Activated B cell treated with CpG ODN at 0.5 μM for 24 hours (primary cell): ENCODE data around the gene PSD. TPM values are rescaled to one million over a fixed set of nuclear protein-coding genes. Genes with fewer than 3 reads are reported as not detected.
A peak's percentile ranks its signal among the peaks of the same experiment; 100 is the strongest.

Source experiments
- ATAC-seq: fragments of 200-7000 bp; cut with Tn5 transposase; one replicate; pipeline ENCODE4 v1.10.0; 2021; ENCODE audit warnings: low read depth, mild to moderate bottlenecking, moderate library complexity
- CTCF ChIA-PET: fragments of 350-600 bp; sonication (Branson Sonifier 250); formaldehyde crosslinking; loops from one replicate; lab custom pipeline; 2021; ENCODE audit warnings: antibody characterized with exemption; lab: Charles Lee
- POLR2A ChIA-PET: fragments of 350-600 bp; sonication (Branson Sonifier 250); formaldehyde crosslinking; loops from one replicate; lab custom pipeline; 2021; ENCODE audit warnings: antibody characterized with exemption; lab: Charles Lee
- DNase-seq: peaks from one replicate; pipeline ENCODE4 v3.0.0; 2022
- H3K27ac Mint-ChIP-seq: one replicate; pipeline ENCODE4 v1.8.0; 2020; ENCODE audit warnings: mixed read lengths
- H3K27me3 Mint-ChIP-seq: one replicate; pipeline ENCODE4 v1.8.0; 2021; ENCODE audit warnings: mixed read lengths
- H3K36me3 Mint-ChIP-seq: one replicate; pipeline ENCODE4 v1.8.0; 2021; ENCODE audit warnings: low read depth, mixed read lengths
- H3K4me1 Mint-ChIP-seq: one replicate; pipeline ENCODE4 v1.8.0; 2021; ENCODE audit warnings: mixed read lengths
- H3K4me3 Mint-ChIP-seq: one replicate; pipeline ENCODE4 v1.8.0; 2020; ENCODE audit warnings: mild to moderate bottlenecking, mixed read lengths
- H3K9me3 Mint-ChIP-seq: one replicate; pipeline ENCODE4 v1.8.0; 2020; ENCODE audit warnings: mixed read lengths
- CTCF ChIP-seq: fragments of 200-600 bp; IDR thresholded peaks from one replicate; pipeline ENCODE4 v1.8.0; 2022; ENCODE audit warnings: antibody characterized with exemption, mild to moderate bottlenecking
- intact Hi-C: fragments of 100-400 bp; cut with micrococcal nuclease; formaldehyde crosslinking; loops from one replicate; pipeline ENCODE4 v1.15.1; 2024
- total RNA-seq: library from RNA; stranded (reverse); gene quantifications from 2 replicates; pipeline ENCODE4 v1.2.3, GENCODE V29; 2022

Gene PSD
- total RNA-seq, 1 donor from 2014 or later: 1.5 TPM

GRCh38 chr10:102384606-102385429, 33.8 kb downstream of the PSD start:
- intact Hi-C loops: loop anchor here (1.0 to 2.0 kb wide), 2 partner anchors 8 to 94 kb away; no protein-coding TSS in a partner anchor
- CTCF ChIA-PET: interaction anchor here (0.8 to 3.2 kb wide), 11 partner anchors 9 to 199 kb away, joined by 3 to 21 read pairs (median 7); no protein-coding TSS in a partner anchor
- ATAC-seq: peak; percentile 70
- H3K9me3 Mint-ChIP-seq: no peaks in the 10 kb centered on the region
- peak overlapping the region; percentile 24 for H3K4me3 Mint-ChIP-seq
- TF ChIP-seq CTCF: no peak
- DNase-seq: no peak
- H3K4me1 Mint-ChIP-seq: peaks cover 18% of the 10 kb centered on the region
- peak overlapping the region; percentile 36 for H3K27ac Mint-ChIP-seq
- H3K27me3 Mint-ChIP-seq: no peaks in the 10 kb centered on the region
- POLR2A ChIA-PET: interaction anchor here (0.6 to 3.8 kb wide), 15 partner anchors 10 to 233 kb away, joined by 3 to 99 read pairs (median 5); partner anchors contain the start of genes CUEDC2, FBXL15, NFKB2 and NOLC1
- peaks cover 32% of the 10 kb centered on the region for H3K36me3 Mint-ChIP-seq

- ATAC-seq (peak; percentile 28), DNase-seq (no peak)
- Mint-ChIP-seq H3K9me3 (no peaks in the 10 kb centered on the region), H3K27me3 (no peaks in the 10 kb centered on the region), H3K4me1 (peaks cover 18% of the 10 kb centered on the region), H3K36me3 (peaks cover 40% of the 10 kb centered on the region), H3K27ac (peak overlapping the region; percentile 50), H3K4me3 (no peak overlapping the region)
- CTCF ChIA-PET: interaction anchor here (1.2 to 3.2 kb wide), 9 partner anchors 10 to 199 kb away, joined by 3 to 21 read pairs (median 11); no protein-coding TSS in a partner anchor
- no peak for TF ChIP-seq CTCF
- intact Hi-C loops: loop anchor here (1.0 to 2.0 kb wide), 2 partner anchors 9 to 95 kb away; no protein-coding TSS in a partner anchor
- POLR2A ChIA-PET: interaction anchor here (0.6 to 3.8 kb wide), 9 partner anchors 11 to 96 kb away, joined by 3 to 99 read pairs (median 11); partner anchors contain the start of genes CUEDC2, FBXL15 and NFKB2
These were observed 34.5 kb downstream of the PSD start for GRCh38 chr10:102384053-102384452.

GRCh38 chr10:102382871-102383270, 35.7 kb downstream of the PSD start:
- no peak for TF ChIP-seq CTCF
- H3K4me3 Mint-ChIP-seq: no peak overlapping the region
- CTCF ChIA-PET: interaction anchor here (2.1 to 3.2 kb wide), 3 partner anchors 10 to 16 kb away, joined by 7 to 19 read pairs (median 17); no protein-coding TSS in a partner anchor
- POLR2A ChIA-PET: interaction anchor here (3.8 kb wide), 1 partner anchor 12 kb away, joined by 99 read pairs; the partner anchor contains the start of gene NFKB2
- H3K9me3 Mint-ChIP-seq: no peaks in the 10 kb centered on the region
- peaks cover 18% of the 10 kb centered on the region for H3K4me1 Mint-ChIP-seq
- no peak overlapping the region for H3K27ac Mint-ChIP-seq
- peaks cover 50% of the 10 kb centered on the region for H3K36me3 Mint-ChIP-seq
- no peaks in the 10 kb centered on the region for H3K27me3 Mint-ChIP-seq
- DNase-seq (no peak), ATAC-seq (no peak)
- intact Hi-C loops: no loop called here

- no peaks in the 10 kb centered on the region for H3K27me3 Mint-ChIP-seq
- no peaks in the 10 kb centered on the region for H3K9me3 Mint-ChIP-seq
- H3K27ac Mint-ChIP-seq: no peak overlapping the region
- peaks cover 18% of the 10 kb centered on the region for H3K4me1 Mint-ChIP-seq
- no peak for ATAC-seq
- intact Hi-C loops: no loop called here
- H3K36me3 Mint-ChIP-seq: peaks cover 56% of the 10 kb centered on the region
- no peak for TF ChIP-seq CTCF
- no peak overlapping the region for H3K4me3 Mint-ChIP-seq
- CTCF ChIA-PET: no interaction called here
- no peak for DNase-seq
- POLR2A ChIA-PET: interaction anchor here (0.6 to 4.3 kb wide), 6 partner anchors 13 to 374 kb away, joined by 3 to 28 read pairs (median 4); partner anchors contain the start of genes C10orf95 and NFKB2
These were observed 36.6 kb downstream of the PSD start for GRCh38 chr10:102381983-102382382.

- POLR2A ChIA-PET: interaction anchor here (0.6 to 4.3 kb wide), 2 partner anchors 16 to 73 kb away, joined by 12 to 28 read pairs; partner anchors contain the start of gene NFKB2
- Mint-ChIP-seq H3K4me3 (no peak overlapping the region), H3K9me3 (no peaks in the 10 kb centered on the region), H3K4me1 (peaks cover 7% of the 10 kb centered on the region), H3K36me3 (peaks cover 70% of the 10 kb centered on the region), H3K27me3 (no peaks in the 10 kb centered on the region), H3K27ac (no peak overlapping the region)
- ATAC-seq (no peak), DNase-seq (no peak)
- no peak for TF ChIP-seq CTCF
- intact Hi-C loops: no loop called here
- CTCF ChIA-PET: no interaction called here
These were observed 39.2 kb downstream of the PSD start for GRCh38 chr10:102379383-102379782.
